Heart left ventricle (tissue), 13 donors: ENCODE data around the gene SLIT1.

Experiments
- POLR2A ChIP-seq, 2 donors: fragments of 450-650 bp; IDR thresholded peaks; one replicate each; pipeline ENCODE4 v1.6.1; 2017; ENCODE audit warnings: antibody characterized with exemption in 2 of 2, mild to moderate bottlenecking in 2 of 2, moderate library complexity in 2 of 2
- TF ChIP-seq, protein P1 (sequence below), 12 donors: fragments of 200-600 bp; sonication (generic) in 4 of 12; IDR thresholded peaks; one replicate each; pipeline versions ENCODE4 v1.5.0 to v1.8.0; 2018 to 2022; ENCODE audit warnings: antibody characterized with exemption in 12 of 12, mild to moderate bottlenecking in 5 of 12
- donor health status: ischemic (EF 13 %, LVEDD 7.1; RV severe dilation, severe dysfunction).
- donor health status: DM: no; HTN: yes; CAD: no.
- donor health status: DM: no; HTN: no; CAD: no.
- donor health status: ischemic (EF 25% LVEDD 6.9; RV normal size, moderate dysfunction).
- donor health status: ischemic (EF 25% LVEDD 5.7; RV mildly dilated, moderate dysfunction).
- donor health status: ischemic (EF 35%, LVEDD 5.7; RV mildly dilated, moderate dysfunction).
- donor health status: nonischemic (EF 11% LVEDD 7.7; RV severe dilation, severe dysfunction).
- donor health status: DM: yes; HTN: yes; CAD: no.
- donor health status: PGD.
- donor health status: ischemic (EF 29% LVEDD 5.4; RV normal size, mild dysfunction).
- donor health status: nonischemic (EF 23%, LVEDD 6.1; RV moderate dilation, normal function).

DNA sequence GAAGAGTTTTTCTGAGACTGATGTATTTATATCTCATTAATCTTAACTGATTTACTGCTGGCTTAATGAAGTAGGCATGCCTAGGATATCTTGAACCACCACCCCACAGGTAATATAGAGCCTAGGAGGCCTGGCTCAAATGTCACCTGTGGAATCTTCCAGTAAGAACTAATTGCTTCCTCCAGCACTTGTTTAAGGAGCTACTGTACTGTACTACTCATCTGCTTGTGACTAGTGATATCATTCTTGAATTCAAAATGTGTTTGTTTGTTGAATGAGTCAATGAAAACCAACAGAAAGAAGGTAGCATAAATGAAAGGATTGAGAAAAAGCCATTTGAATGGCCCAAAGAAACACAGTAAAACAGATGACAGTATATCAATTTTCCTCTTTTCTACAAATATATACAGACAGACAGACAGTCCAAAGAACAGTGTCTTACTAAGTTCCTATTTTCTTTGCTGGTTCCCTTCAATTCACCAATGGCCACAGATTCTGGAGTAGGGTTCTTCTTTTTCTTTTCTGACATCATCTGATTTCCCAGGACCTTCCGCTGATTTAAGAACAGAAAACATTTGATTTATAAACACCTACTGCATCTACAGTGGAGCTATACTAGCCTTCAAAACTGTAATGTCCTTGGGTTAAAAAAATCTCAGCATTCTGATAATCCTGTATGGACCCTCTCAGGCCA, 43.7 kb upstream of the SLIT1 start:
- TF ChIP-seq, protein P1, sequence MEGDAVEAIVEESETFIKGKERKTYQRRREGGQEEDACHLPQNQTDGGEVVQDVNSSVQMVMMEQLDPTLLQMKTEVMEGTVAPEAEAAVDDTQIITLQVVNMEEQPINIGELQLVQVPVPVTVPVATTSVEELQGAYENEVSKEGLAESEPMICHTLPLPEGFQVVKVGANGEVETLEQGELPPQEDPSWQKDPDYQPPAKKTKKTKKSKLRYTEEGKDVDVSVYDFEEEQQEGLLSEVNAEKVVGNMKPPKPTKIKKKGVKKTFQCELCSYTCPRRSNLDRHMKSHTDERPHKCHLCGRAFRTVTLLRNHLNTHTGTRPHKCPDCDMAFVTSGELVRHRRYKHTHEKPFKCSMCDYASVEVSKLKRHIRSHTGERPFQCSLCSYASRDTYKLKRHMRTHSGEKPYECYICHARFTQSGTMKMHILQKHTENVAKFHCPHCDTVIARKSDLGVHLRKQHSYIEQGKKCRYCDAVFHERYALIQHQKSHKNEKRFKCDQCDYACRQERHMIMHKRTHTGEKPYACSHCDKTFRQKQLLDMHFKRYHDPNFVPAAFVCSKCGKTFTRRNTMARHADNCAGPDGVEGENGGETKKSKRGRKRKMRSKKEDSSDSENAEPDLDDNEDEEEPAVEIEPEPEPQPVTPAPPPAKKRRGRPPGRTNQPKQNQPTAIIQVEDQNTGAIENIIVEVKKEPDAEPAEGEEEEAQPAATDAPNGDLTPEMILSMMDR (IDR thresholded peaks at IDR 0.05) = no peak
- no peak for TF ChIP-seq POLR2A (IDR thresholded peaks at IDR 0.05)
